Testis (tissue), 3 donors: ENCODE measurements around the gene KCNQ1OT1. TPM values are rescaled to one million over a fixed set of nuclear protein-coding genes. Genes with fewer than 3 reads are reported as not detected.
A peak's percentile ranks its signal among the peaks of the same experiment; 100 is the strongest.

Experiments
- DNase-seq: peaks from one replicate; pipeline ENCODE4 v3.0.0-alpha.2; 2019
- H3K27ac ChIP-seq, 2 donors: fragments of 200-600 bp; sonication (generic); one replicate each; pipeline ENCODE4 v1.5.1; 2019
- H3K27me3 ChIP-seq: fragments of 200-600 bp; sonication (generic); one replicate; pipeline ENCODE4 v1.5.1; 2019
- H3K36me3 ChIP-seq: fragments of 200-600 bp; sonication (generic); one replicate; pipeline ENCODE4 v1.5.1; 2017; ENCODE audit warnings: low read depth; ENCODE audit errors: missing control alignments
- H3K4me1 ChIP-seq: fragments of 200-600 bp; sonication (generic); one replicate; pipeline ENCODE4 v1.5.1; 2019
- H3K4me3 ChIP-seq, 2 donors: fragments of 200-600 bp; sonication (generic); one replicate each; pipeline ENCODE4 v1.5.1; 2017 to 2019
- H3K9me3 ChIP-seq: fragments of 200-600 bp; sonication (generic); one replicate; pipeline ENCODE4 v1.5.1; 2017
- POLR2A ChIP-seq: fragments of 450-650 bp; IDR thresholded peaks from one replicate; pipeline ENCODE4 v1.6.1; 2017; ENCODE audit warnings: antibody characterized with exemption, mild to moderate bottlenecking, moderate library complexity
- WGBS, 2 donors: methylation state at CpG; one replicate each; pipeline ENCODE4 v1.1.5; 2018; 5-methylcytosine and 5-hydroxymethylcytosine counted together
- intact Hi-C: fragments of 100-400 bp; cut with DNase I; formaldehyde crosslinking; loops from one replicate; pipeline ENCODE4 v1.15.1; 2023; ENCODE audit warnings: low total_unique reads
- polyA plus RNA-seq: library from polyadenylated mRNA; stranded (reverse); fragments of 350-450 nt; fragmentation: Illumina TruSeq; extraction: RNeasy Lipid Tissue Mini Kit (QIAGEN cat#74804); gene quantifications from one replicate; pipeline ENCODE4 v1.2.3, GENCODE V29; 2014; ENCODE audit warnings: low read depth, low replicate concordance; ENCODE audit not compliant: insufficient read depth
- total RNA-seq, 2 donors: library from RNA; depleted of rRNA; stranded (reverse); fragments of >200 nt; gene quantifications; one replicate each; pipeline ENCODE4 v1.2.3, GENCODE V29; 2016
- TF ChIP-seq, protein P1 (sequence below), 3 experiments: fragments of 450-650 bp in 2 of 3; fragments of 200-600 bp in 1 of 3; sonication (generic) in 1 of 3; IDR thresholded peaks; one replicate each; pipeline ENCODE4 v1.5.1; 2016 to 2019; ENCODE audit warnings: antibody characterized with exemption in 3 of 3, mild to moderate bottlenecking in 2 of 3, moderate library complexity in 1 of 3

The KCNQ1OT1 gene
- total and polyA plus RNA-seq, 3 donors from 2014 or later = 0.20 to 5.9 (median 4.0) TPM

DNA sequence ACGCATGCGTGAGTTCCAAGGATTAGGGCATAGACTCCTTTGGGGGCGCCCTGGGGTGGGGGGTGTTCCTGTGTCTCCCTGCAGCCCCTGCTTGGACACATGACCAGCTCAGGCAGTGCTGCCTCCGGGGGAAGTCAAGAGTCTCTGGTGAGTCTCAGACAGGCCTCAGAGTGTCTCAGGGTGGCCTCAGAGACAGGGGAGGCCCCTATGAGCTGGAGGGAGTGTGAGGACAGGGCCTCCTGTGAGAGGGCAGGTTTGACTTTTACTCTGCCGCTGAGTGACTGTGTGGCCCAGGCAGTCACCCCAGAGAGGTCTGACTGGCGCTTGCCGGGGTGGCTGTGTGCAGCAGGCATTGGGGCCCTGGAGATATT lies 41.2 kb upstream of the KCNQ1OT1 start:
- Histone ChIP-seq H3K36me3 (no peaks in the 10 kb centered on the region), H3K4me3 (no peak overlapping the region), H3K4me1 (peaks cover 16% of the 10 kb centered on the region), H3K27me3 (no peaks in the 10 kb centered on the region), H3K27ac (peak overlapping the region in 1 of 2 donors; percentile 66), H3K9me3 (no peaks in the 10 kb centered on the region)
- TF ChIP-seq, protein P1, sequence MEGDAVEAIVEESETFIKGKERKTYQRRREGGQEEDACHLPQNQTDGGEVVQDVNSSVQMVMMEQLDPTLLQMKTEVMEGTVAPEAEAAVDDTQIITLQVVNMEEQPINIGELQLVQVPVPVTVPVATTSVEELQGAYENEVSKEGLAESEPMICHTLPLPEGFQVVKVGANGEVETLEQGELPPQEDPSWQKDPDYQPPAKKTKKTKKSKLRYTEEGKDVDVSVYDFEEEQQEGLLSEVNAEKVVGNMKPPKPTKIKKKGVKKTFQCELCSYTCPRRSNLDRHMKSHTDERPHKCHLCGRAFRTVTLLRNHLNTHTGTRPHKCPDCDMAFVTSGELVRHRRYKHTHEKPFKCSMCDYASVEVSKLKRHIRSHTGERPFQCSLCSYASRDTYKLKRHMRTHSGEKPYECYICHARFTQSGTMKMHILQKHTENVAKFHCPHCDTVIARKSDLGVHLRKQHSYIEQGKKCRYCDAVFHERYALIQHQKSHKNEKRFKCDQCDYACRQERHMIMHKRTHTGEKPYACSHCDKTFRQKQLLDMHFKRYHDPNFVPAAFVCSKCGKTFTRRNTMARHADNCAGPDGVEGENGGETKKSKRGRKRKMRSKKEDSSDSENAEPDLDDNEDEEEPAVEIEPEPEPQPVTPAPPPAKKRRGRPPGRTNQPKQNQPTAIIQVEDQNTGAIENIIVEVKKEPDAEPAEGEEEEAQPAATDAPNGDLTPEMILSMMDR (IDR thresholded peaks at IDR 0.05) = no peak
- no peak for TF ChIP-seq POLR2A
- no peak for DNase-seq
- WGBS, 2 donors = 85 to 86% methylated on average over 6 to 7 of the region's 7 CpGs
- intact Hi-C loops = no loop called here

GRCh38 chr11:2740275-2740940 lies 40.6 kb upstream of the KCNQ1OT1 start:
- intact Hi-C loops = no loop called here
- H3K4me1 ChIP-seq = peaks cover 16% of the 10 kb centered on the region
- H3K27me3 ChIP-seq = no peaks in the 10 kb centered on the region
- H3K4me3 ChIP-seq = no peak overlapping the region
- H3K36me3 ChIP-seq = no peaks in the 10 kb centered on the region
- H3K9me3 ChIP-seq = no peaks in the 10 kb centered on the region
- DNase-seq = no peak
- no peak overlapping the region for H3K27ac ChIP-seq
- TF ChIP-seq, protein P1 (IDR thresholded peaks at IDR 0.05) = no peak
- no peak for TF ChIP-seq POLR2A
- 92 to 97% methylated on average over 16 to 17 of the region's 17 CpGs for WGBS, 2 donors

DNA sequence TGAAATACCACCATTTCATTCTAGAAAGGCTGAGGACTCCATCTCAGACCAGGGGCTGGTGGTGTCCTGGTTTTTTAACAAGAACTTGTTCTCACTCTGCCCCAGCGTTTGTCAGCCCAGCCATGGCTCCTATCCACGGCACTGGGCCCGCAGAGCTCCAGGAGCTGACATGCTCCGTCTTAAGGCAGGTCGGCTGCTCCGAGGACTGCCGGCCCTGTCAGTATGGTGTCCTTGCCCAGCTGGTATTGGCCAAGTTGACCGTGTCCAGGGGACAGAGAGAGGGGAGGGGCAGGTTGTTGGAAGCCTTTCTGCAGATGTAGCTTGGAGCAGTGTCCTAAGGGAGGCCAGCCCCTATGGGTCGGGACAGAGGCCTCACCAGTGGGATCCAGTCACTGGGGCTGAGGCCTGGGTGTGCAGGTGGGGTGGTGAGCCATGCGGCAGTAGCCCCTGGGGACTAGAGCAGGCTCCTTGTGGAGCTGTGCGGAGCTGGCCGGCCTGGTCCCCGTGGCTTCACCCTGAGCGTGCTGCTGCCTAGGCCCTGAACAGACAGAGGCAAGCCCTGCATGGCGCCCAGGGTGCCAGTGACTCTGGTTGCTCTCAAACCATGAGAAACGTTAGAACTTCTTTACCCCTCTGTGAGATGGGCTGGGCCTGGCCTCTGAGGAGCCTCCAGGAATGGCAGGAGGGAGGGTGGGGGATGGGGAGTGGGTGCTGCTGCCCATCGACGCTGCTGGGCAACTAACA lies 39.9 kb upstream of the KCNQ1OT1 start:
- H3K27ac ChIP-seq = no peak overlapping the region
- H3K36me3 ChIP-seq = no peaks in the 10 kb centered on the region
- no peak for DNase-seq
- H3K27me3 ChIP-seq = no peaks in the 10 kb centered on the region
- TF ChIP-seq, protein P1 (IDR thresholded peaks at IDR 0.05) = no peak
- no peak for TF ChIP-seq POLR2A
- peaks cover 16% of the 10 kb centered on the region for H3K4me1 ChIP-seq
- WGBS, 2 donors = 84 to 92% methylated on average over 12 to 18 of the region's 18 CpGs
- no peaks in the 10 kb centered on the region for H3K9me3 ChIP-seq
- intact Hi-C loops = no loop called here
- H3K4me3 ChIP-seq = no peak overlapping the region

GRCh38 chr11:2738551-2739431 lies 39.0 kb upstream of the KCNQ1OT1 start:
- peaks cover 16% of the 10 kb centered on the region for H3K4me1 ChIP-seq
- no peak for DNase-seq
- no peak overlapping the region for H3K27ac ChIP-seq
- no peak for TF ChIP-seq POLR2A
- TF ChIP-seq, protein P1 (IDR thresholded peaks at IDR 0.05) = no peak
- no peaks in the 10 kb centered on the region for H3K27me3 ChIP-seq
- no peak overlapping the region for H3K4me3 ChIP-seq
- no peaks in the 10 kb centered on the region for H3K36me3 ChIP-seq
- 92 to 97% methylated on average over 11 to 14 of the region's 14 CpGs for WGBS, 2 donors
- intact Hi-C loops = no loop called here
- H3K9me3 ChIP-seq = no peaks in the 10 kb centered on the region
